HL-60 (cell line): Measurements from ENCODE around the gene CRNKL1.
A peak's percentile ranks its signal among the peaks of the same experiment; 100 is the strongest.

Experiments
- DNase-seq, 2 experiments: peaks; one replicate each; pipeline ENCODE4 v3.0.0-alpha.2; 2010 to 2020; ENCODE audit warnings: low read depth in 1 of 2, low spot score in 1 of 2
- H3K27ac ChIP-seq: fragments of 250-450 bp; sonication (Bioruptor Pico); replicated peaks from 2 replicates; pipeline ENCODE4 v1.5.1; 2020; ENCODE audit warnings: mild to moderate bottlenecking, moderate library complexity
- H3K27me3 ChIP-seq: fragments of 250-450 bp; sonication (Bioruptor Pico); 2 replicates; pipeline ENCODE4 v1.5.1; 2021; ENCODE audit warnings: mild to moderate bottlenecking, moderate library complexity; ENCODE audit not compliant: insufficient read depth, poor library complexity, severe bottlenecking
- H3K4me3 ChIP-seq: replicated peaks from 2 replicates; pipeline ENCODE4 v1.5.1; 2011; ENCODE audit warnings: mild to moderate bottlenecking, control low read depth, low read length; ENCODE audit not compliant: insufficient read depth
- GABPA ChIP-seq: IDR thresholded peaks from 2 replicates; pipeline ENCODE4 v1.6.1; 2012; ENCODE audit warnings: low read depth
- POLR2AphosphoS5 ChIP-seq: IDR thresholded peaks from 2 replicates; pipeline ENCODE4 v1.6.1; 2012; ENCODE audit warnings: low read depth
- SPI1 ChIP-seq: IDR thresholded peaks from 2 replicates; pipeline ENCODE4 v1.6.1; 2012; ENCODE audit warnings: low read depth, mild to moderate bottlenecking, borderline replicate concordance
- TF ChIP-seq, protein P1 (sequence below): IDR thresholded peaks from 2 replicates; pipeline ENCODE4 v1.6.1; 2012; ENCODE audit warnings: low read depth; ENCODE audit not compliant: insufficient replicate concordance
- TF ChIP-seq, protein P2 (sequence below): IDR thresholded peaks from one replicate; pipeline ENCODE4 v1.5.1; 2011; ENCODE audit warnings: low read length, control low read depth, inconsistent platforms; ENCODE audit not compliant: insufficient read depth

CRNKL1 gene

DNA sequence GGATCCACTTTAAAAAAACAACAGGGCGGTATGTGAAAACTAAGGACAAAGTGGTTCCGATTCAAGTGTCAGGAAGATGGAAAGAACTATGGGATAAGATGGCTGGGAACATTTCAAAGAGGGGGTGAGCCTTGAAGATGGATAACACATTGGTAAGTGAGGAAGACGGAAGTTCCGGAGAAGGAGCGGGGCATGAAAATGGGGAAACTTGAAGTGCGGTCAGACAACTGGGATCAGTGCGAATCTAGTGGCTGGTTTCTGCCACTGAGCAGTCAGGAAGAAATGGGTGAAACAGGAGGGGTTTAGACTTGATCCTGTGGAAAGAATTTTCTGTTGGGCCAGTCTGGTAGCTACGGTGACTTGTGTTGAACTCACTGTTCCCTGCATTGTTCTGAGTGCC is 33.9 kb downstream of the CRNKL1 start:
- Histone ChIP-seq H3K27me3 (no peaks in the 10 kb centered on the region), H3K27ac (peak overlapping the region; percentile 77), H3K4me3 (peak overlapping the region; percentile 95)
- peak; percentile 49 to 52 for DNase-seq
- TF ChIP-seq SPI1 (no peak), POLR2AphosphoS5 (no peak), GABPA (no peak)
- TF ChIP-seq, protein P1, sequence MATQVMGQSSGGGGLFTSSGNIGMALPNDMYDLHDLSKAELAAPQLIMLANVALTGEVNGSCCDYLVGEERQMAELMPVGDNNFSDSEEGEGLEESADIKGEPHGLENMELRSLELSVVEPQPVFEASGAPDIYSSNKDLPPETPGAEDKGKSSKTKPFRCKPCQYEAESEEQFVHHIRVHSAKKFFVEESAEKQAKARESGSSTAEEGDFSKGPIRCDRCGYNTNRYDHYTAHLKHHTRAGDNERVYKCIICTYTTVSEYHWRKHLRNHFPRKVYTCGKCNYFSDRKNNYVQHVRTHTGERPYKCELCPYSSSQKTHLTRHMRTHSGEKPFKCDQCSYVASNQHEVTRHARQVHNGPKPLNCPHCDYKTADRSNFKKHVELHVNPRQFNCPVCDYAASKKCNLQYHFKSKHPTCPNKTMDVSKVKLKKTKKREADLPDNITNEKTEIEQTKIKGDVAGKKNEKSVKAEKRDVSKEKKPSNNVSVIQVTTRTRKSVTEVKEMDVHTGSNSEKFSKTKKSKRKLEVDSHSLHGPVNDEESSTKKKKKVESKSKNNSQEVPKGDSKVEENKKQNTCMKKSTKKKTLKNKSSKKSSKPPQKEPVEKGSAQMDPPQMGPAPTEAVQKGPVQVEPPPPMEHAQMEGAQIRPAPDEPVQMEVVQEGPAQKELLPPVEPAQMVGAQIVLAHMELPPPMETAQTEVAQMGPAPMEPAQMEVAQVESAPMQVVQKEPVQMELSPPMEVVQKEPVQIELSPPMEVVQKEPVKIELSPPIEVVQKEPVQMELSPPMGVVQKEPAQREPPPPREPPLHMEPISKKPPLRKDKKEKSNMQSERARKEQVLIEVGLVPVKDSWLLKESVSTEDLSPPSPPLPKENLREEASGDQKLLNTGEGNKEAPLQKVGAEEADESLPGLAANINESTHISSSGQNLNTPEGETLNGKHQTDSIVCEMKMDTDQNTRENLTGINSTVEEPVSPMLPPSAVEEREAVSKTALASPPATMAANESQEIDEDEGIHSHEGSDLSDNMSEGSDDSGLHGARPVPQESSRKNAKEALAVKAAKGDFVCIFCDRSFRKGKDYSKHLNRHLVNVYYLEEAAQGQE = no peak
- TF ChIP-seq, protein P2, sequence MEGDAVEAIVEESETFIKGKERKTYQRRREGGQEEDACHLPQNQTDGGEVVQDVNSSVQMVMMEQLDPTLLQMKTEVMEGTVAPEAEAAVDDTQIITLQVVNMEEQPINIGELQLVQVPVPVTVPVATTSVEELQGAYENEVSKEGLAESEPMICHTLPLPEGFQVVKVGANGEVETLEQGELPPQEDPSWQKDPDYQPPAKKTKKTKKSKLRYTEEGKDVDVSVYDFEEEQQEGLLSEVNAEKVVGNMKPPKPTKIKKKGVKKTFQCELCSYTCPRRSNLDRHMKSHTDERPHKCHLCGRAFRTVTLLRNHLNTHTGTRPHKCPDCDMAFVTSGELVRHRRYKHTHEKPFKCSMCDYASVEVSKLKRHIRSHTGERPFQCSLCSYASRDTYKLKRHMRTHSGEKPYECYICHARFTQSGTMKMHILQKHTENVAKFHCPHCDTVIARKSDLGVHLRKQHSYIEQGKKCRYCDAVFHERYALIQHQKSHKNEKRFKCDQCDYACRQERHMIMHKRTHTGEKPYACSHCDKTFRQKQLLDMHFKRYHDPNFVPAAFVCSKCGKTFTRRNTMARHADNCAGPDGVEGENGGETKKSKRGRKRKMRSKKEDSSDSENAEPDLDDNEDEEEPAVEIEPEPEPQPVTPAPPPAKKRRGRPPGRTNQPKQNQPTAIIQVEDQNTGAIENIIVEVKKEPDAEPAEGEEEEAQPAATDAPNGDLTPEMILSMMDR = no peak

DNA sequence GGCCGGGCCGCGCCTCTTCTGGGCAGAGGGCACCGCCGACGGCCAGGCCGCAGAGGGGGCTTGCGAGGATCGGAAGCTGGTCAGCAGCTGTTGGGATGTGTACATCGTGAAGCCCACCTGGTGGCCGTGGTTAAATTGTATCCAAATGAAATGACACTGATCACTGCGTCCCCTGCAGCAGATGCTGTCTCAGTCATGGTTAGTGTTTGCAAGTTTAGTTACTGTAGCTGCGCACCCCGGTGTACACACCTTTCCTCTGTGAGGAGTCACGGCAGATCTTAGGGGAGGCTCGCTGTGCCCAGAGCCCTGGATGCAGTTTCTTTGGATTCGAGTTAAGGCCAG is 34.5 kb downstream of the CRNKL1 start:
- TF ChIP-seq, protein P2 = no peak
- TF ChIP-seq GABPA = no peak
- TF ChIP-seq SPI1 = no peak
- no peak for TF ChIP-seq POLR2AphosphoS5
- TF ChIP-seq, protein P1 = no peak

DNA sequence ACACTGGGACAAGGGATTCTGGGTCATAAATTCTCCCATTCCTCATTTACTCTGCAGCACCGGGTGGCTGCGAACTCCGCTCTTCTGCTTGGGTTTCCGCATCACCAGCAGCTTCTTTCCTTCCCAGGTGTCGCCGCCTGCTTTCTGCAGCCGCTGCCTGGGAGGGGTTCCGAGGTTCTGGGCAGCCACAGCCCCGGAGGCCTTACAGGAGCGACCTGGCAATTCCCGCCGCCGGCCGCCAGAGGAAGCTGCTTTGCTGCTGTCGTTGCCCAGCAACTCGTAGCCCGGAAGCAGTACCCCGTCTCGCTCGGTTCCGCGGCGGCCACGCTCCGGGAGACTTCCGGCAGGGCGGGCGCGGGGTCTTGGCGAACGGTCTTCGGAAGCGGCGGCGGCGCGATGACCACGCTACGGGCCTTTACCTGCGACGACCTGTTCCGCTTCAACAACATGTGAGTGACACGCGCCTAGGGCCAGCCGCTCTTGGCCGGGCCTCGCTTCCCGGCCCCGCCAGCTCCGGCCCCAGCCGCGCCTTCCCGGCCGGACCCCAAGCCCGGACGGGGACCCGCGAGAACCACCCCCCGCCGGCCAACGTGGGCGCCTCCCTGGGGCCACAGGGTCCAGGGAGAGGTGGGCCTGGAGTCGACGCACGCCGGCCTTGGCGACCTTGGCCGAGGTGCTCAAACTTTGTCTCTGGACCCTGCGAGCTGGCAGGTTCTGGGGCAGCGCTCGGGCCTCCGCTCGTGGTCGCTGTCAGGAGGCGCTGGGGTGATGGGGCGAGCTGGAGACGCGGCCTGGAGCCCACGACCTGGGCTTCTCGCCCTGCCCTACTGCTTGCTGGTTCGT is 35.0 kb downstream of the CRNKL1 start, which contains the start of gene NAA20:
NAA20 (plus strand) TSS at position 362 of the 843 bp plus-strand sequence; CDS start at position 397, 35 bp downstream.
- Histone ChIP-seq H3K4me3 (peak within 1 kb of the TSS; percentile 95), H3K27ac (peak within 1 kb of the TSS; percentile 77), H3K27me3 (no peaks in the 10 kb centered on the region)
- TF ChIP-seq, protein P2 = peak; percentile 70
- TF ChIP-seq POLR2AphosphoS5 = peak; percentile 63
- TF ChIP-seq, protein P1 = no peak
- TF ChIP-seq SPI1 = peak; percentile 20; the same call in 1 of the 2 replicates
- TF ChIP-seq GABPA = peak; percentile 99
- peak; percentile 87 to 95 for DNase-seq

More for the DNA sequence above, 34.5 kb downstream of the CRNKL1 start:
- Histone ChIP-seq H3K4me3 (peak overlapping the region; percentile 95), H3K27me3 (no peaks in the 10 kb centered on the region), H3K27ac (peak overlapping the region; percentile 77)
- peak in 1 of 2 experiments; percentile 11 for DNase-seq
